IPS DF 6.9 (cell line): ENCODE data around the gene WDPCP.
A peak's percentile ranks its signal among the peaks of the same experiment; 100 is the strongest.
"Not testable (repeated sequence)": the region's sequence is repeated elsewhere in the genome, so short reads cannot be mapped to it uniquely, and the experiment has no call there.

ENCODE experiments used
- DNase-seq: peaks from one replicate; pipeline ENCODE4 v3.0.0-alpha.2; 2013; ENCODE audit warnings: low read depth, low spot score
- H3K27ac ChIP-seq: one replicate; pipeline ENCODE4 v1.5.1; 2013; ENCODE audit warnings: low read length, control low read depth
- H3K27me3 ChIP-seq: 2 replicates; pipeline ENCODE4 v1.6.1; 2013; ENCODE audit warnings: mild to moderate bottlenecking, low read length; ENCODE audit not compliant: control insufficient read depth, insufficient read depth
- H3K36me3 ChIP-seq: 2 replicates; pipeline ENCODE4 v1.6.1; 2013; ENCODE audit warnings: low read length; ENCODE audit not compliant: control insufficient read depth, insufficient read depth
- H3K4me1 ChIP-seq: 2 replicates; pipeline ENCODE4 v1.6.1; 2013; ENCODE audit warnings: low read length; ENCODE audit not compliant: control insufficient read depth, insufficient read depth
- H3K4me3 ChIP-seq: 2 replicates; pipeline ENCODE4 v1.5.1; 2013; ENCODE audit warnings: mild to moderate bottlenecking, low read length
- H3K9me3 ChIP-seq: 2 replicates; pipeline ENCODE4 v1.6.1; 2013; ENCODE audit warnings: low read length, inconsistent platforms; ENCODE audit not compliant: control insufficient read depth, insufficient read depth
- WGBS: extraction: QIAGEN DNeasy Blood & Tissue Kit; methylation state at CpG from one replicate; pipeline ENCODE4 v1.1.7; 2013; ENCODE audit warnings: mixed read lengths, missing lambda C conversion rate; ENCODE audit not compliant: insufficient read length, insufficient coverage; 5-methylcytosine and 5-hydroxymethylcytosine counted together

The WDPCP gene

GRCh38 chr2:63326473-63326872 is 261.8 kb downstream of the WDPCP start:
- Histone ChIP-seq H3K27ac (no peak overlapping the region), H3K36me3 (no peaks in the 10 kb centered on the region), H3K27me3 (no peaks in the 10 kb centered on the region), H3K4me3 (no peak overlapping the region), H3K9me3 (no peaks in the 10 kb centered on the region), H3K4me1 (no peaks in the 10 kb centered on the region)
- no CpG with 5 or more reads among the region's 1 CpG for WGBS
- DNase-seq = no peak

GRCh38 chr2:63323662-63324061 is 264.6 kb downstream of the WDPCP start:
- peak; percentile 55 for DNase-seq
- no CpG with 5 or more reads among the region's 11 CpGs for WGBS
- H3K4me1 ChIP-seq, H3K27ac ChIP-seq, H3K27me3 ChIP-seq, H3K36me3 ChIP-seq, H3K4me3 ChIP-seq, H3K9me3 ChIP-seq: not testable (repeated sequence)

- not testable (repeated sequence) for H3K4me3 ChIP-seq, H3K4me1 ChIP-seq, H3K36me3 ChIP-seq, H3K27me3 ChIP-seq, H3K27ac ChIP-seq, H3K9me3 ChIP-seq, DNase-seq
- WGBS = no CpG with 5 or more reads among the region's 2 CpGs
These were observed 266.3 kb downstream of the WDPCP start for GRCh38 chr2:63321973-63322372.

GRCh38 chr2:63320669-63321068 is 267.6 kb downstream of the WDPCP start:
- Histone ChIP-seq H3K4me1 (no peaks in the 10 kb centered on the region; the same call in 1 of the 2 replicates), H3K27me3 (no peaks in the 10 kb centered on the region), H3K4me3 (no peak overlapping the region), H3K9me3 (no peaks in the 10 kb centered on the region), H3K27ac (no peak overlapping the region), H3K36me3 (no peaks in the 10 kb centered on the region)
- DNase-seq = no peak

GRCh38 chr2:63310614-63311013 is 277.7 kb downstream of the WDPCP start:
- no peaks in the 10 kb centered on the region for H3K36me3 ChIP-seq
- H3K4me3 ChIP-seq = no peak overlapping the region
- no peak overlapping the region for H3K27ac ChIP-seq
- H3K9me3 ChIP-seq = no peaks in the 10 kb centered on the region
- H3K27me3 ChIP-seq = no peaks in the 10 kb centered on the region
- no peaks in the 10 kb centered on the region for H3K4me1 ChIP-seq
- WGBS = no CpG with 5 or more reads among the region's 1 CpG
- DNase-seq = no peak

GRCh38 chr2:63301481-63301880 is 286.8 kb downstream of the WDPCP start:
- WGBS = no CpG with 5 or more reads among the region's 1 CpG
- peak; percentile 9 for DNase-seq
- no peaks in the 10 kb centered on the region for H3K27me3 ChIP-seq
- H3K4me1 ChIP-seq = no peaks in the 10 kb centered on the region
- H3K4me3 ChIP-seq = no peak overlapping the region
- no peaks in the 10 kb centered on the region for H3K36me3 ChIP-seq
- no peak overlapping the region for H3K27ac ChIP-seq
- peaks cover 5% of the 10 kb centered on the region; the same call in 1 of the 2 replicates for H3K9me3 ChIP-seq

GRCh38 chr2:63300835-63301234 is 287.4 kb downstream of the WDPCP start:
- WGBS = no CpG with 5 or more reads among the region's 2 CpGs

GRCh38 chr2:63287956-63288355 is 300.3 kb downstream of the WDPCP start:
- Histone ChIP-seq H3K4me3 (no peak overlapping the region), H3K27ac (no peak overlapping the region), H3K4me1 (no peaks in the 10 kb centered on the region), H3K36me3 (no peaks in the 10 kb centered on the region), H3K27me3 (peaks cover 1% of the 10 kb centered on the region; the same call in 1 of the 2 replicates), H3K9me3 (no peaks in the 10 kb centered on the region)
- WGBS = no CpG with 5 or more reads among the region's 1 CpG
- no peak for DNase-seq

More at GRCh38 chr2:63300835-63301234, 287.4 kb downstream of the WDPCP start:
- Histone ChIP-seq H3K27ac (no peak overlapping the region), H3K9me3 (peaks cover 5% of the 10 kb centered on the region; the same call in 1 of the 2 replicates), H3K27me3 (no peaks in the 10 kb centered on the region), H3K4me1 (no peaks in the 10 kb centered on the region), H3K4me3 (no peak overlapping the region), H3K36me3 (no peaks in the 10 kb centered on the region)
- DNase-seq = peak; percentile 22

GRCh38 chr2:63286520-63286919 is 301.8 kb downstream of the WDPCP start:
- H3K4me3 ChIP-seq, H3K9me3 ChIP-seq, H3K27ac ChIP-seq, DNase-seq, H3K36me3 ChIP-seq, H3K4me1 ChIP-seq, H3K27me3 ChIP-seq: not testable (repeated sequence)
- WGBS = no CpG with 5 or more reads among the region's 4 CpGs

- Histone ChIP-seq H3K27me3 (no peaks in the 10 kb centered on the region), H3K27ac (no peak overlapping the region), H3K9me3 (no peaks in the 10 kb centered on the region), H3K4me3 (no peak overlapping the region), H3K4me1 (no peaks in the 10 kb centered on the region), H3K36me3 (no peaks in the 10 kb centered on the region)
- whole genome bisulfite sequencing = no CpG with 5 or more reads among the region's 6 CpGs
- DNase-seq = no peak
These were observed 305.0 kb downstream of the WDPCP start for GRCh38 chr2:63283273-63283672.

GRCh38 chr2:63272560-63272959 is 315.7 kb downstream of the WDPCP start:
- DNase-seq = no peak
- Histone ChIP-seq H3K36me3 (no peaks in the 10 kb centered on the region), H3K27me3 (no peaks in the 10 kb centered on the region), H3K9me3 (no peaks in the 10 kb centered on the region), H3K27ac (no peak overlapping the region), H3K4me3 (no peak overlapping the region), H3K4me1 (no peaks in the 10 kb centered on the region)
- no CpG with 5 or more reads among the region's 4 CpGs for WGBS
